HG02623 (cell line): ENCODE results near the gene KCTD16.

Experiments used
- ATAC-seq: cut with Tn5 transposase; IDR thresholded peaks from one replicate; pipeline ENCODE4 v1.9.1; 2021; ENCODE audit warnings: moderate library complexity; ENCODE audit not compliant: unreplicated experiment

KCTD16 gene

DNA sequence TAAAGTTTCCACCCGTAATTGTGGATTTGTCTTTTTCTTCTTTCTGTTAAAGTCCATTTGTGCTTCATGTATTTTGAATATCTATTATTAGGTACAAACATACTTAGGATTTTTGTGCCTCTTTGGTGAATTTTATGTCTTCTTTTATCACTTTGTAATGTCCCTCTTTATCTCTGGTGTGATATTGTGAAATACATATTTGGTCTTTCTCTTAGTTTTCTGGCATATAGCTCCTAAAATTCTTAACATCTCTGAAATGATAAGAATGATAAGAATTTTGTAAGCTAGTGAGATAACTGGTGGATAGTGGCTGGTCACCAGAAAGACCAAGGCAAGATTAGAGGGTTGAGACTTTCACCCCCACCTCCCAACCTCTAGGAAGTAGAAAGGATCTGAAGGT lies 111.1 kb downstream of the KCTD16 start:
- no peak for ATAC-seq

DNA sequence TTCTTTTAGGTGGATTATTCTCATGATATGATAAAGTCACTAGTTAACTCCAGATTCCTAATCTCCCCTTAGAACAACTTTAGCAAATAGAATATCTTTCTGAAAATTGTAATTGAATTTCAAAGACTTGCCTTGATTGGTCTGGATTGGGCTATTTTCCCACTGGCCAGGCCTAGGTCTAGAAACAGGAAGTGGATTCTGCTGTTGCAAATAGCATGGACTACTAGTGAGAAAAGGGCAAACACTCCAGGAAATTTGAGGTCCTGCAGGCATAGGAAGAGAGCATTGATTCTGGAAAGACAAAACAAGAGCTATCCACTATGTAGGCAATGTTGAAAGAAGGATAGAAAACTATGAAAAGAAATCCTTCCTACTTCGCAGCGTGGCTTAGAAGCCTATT lies 113.4 kb downstream of the KCTD16 start:
- no peak for ATAC-seq

DNA sequence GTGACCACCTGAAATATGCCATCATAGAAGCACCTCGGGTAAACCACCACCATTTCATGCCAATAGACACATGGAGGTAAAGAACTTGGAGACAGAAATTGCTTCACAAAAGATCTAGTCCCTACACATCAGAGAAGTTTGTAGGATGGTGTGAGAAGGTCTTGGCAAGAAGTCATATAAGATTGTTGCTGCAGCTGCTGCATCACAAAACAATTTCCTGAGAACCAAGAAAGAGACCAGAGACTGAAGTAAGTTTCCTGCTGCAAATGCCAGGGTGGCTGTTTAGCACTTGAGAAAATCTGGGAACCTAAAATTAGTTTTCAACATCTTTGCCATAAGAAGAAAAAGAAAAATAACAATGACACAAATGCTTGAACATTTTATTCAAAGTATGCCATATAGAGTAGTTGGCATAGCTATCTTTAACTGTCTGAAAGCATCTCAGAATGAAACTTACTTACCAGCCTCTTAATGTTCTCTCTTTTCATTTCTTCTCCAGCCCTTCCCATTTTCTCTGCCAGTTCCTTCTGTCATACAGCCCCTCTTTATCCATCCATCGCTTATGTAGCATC lies 114.3 kb downstream of the KCTD16 start:
- no peak for ATAC-seq

DNA sequence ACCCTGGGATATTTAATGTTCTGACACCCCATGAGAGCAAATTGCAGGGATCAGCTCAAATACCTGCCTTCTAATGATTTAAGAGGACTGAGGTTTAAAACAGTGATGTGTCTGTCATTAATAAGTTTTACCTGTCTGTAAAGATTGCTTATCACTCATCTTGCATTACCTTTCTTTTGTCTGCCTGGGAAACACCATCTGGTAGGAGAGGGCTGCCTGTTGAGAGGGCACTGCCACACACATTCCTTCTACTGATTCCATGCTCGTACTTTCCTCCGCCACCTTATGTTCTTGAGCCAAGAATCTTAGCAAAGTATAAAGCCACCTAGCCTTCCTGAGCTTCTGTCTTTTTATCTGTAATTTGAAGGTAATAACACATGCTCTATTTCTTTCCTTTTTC lies 118.6 kb downstream of the KCTD16 start:
- ATAC-seq, result no peak

DNA sequence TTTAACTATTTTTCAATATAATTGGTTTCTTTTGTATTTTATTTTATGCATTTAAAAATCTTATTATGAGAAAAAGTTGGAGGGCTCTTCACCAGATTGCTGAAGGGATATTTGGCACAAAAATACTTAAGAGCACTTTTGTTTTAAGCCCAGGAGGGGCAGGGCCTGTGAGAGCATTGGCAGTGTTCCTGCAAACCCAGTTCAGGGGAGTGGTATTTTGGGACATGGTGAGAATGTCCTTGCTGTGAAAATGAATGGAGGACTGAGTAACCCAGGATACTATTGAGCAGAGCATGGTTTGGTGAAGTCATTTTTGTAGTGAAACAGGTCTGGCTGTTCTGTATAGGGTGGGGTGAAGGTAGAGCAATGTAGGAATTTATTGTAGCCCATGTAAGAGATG lies 121.4 kb downstream of the KCTD16 start:
- no peak for ATAC-seq

DNA sequence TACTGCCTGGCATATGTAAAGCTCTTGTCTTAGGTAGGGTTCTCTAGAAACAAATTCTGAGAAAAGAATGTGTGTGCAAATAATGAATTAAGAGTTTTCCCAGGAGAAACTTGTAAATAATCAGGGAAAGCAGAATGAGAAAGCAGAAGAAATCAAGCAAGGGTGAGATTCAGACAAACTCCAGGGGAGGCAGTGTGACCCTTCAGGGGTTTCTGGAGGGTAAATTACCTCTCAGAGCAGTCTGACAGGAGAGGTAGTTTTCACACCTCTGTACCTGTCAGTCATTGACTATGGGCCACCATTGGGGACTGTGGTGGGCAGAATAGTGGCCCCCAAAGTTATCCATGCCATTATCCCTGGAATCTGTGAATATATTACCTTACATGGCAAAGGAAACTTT lies 124.6 kb downstream of the KCTD16 start:
- ATAC-seq, result no peak

DNA sequence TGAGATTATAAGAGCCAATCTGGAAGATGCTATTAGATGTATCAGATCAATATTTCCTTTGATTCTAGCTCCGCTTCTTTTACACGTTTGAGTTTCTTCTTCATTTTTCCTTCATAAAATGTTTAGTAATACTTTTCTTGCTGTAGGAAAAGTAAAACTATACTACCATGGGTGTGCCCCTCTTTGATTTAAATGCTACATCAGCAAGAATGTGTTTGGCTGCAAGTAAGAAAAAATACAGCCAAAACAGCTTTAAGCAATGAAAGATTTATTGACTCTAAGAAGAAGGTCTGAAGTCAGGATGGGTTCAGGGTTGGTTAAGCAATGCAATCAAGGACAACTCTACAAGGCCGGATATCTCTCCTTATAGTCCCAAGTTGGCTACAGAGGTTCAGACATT lies 126.4 kb downstream of the KCTD16 start:
- ATAC-seq, result no peak

DNA sequence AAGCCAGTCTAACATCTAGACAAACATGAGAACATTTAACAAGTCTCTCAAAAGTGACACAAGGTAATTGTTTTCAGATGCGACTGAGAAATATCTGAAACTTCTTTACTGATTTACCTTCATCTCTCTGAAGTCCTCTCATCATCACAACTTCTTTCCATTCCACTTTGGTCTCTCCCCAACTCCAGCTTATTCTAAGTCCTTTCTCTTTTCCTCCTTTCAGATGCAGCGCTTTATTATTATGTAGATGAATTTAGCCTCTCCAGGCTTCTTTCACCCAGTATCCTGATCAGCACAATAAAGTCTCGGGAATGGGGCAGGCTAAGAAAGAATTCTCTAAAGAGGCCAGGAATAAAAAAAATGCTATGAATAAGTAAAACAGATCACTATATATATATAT lies 128.0 kb downstream of the KCTD16 start:
- no peak for ATAC-seq

DNA sequence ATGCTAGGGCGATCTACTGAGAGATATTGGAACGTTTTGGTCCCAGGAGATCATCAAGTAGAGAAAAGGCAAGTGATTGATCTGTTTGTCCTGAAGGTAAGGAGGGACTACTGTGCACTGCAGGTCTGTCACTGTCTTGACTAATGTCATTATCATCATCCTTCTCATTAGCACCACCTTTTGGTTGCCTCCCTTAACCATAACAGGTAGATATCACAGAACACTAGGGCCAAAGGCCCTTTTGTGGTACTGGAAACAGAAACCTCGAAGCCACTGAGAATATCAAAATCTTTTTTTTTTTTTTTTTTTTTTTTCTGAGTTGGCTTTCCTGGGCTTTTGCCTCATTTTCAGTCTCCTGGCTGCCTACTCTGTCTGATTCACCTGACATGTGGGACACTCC lies 134.0 kb downstream of the KCTD16 start:
- ATAC-seq, result no peak

DNA sequence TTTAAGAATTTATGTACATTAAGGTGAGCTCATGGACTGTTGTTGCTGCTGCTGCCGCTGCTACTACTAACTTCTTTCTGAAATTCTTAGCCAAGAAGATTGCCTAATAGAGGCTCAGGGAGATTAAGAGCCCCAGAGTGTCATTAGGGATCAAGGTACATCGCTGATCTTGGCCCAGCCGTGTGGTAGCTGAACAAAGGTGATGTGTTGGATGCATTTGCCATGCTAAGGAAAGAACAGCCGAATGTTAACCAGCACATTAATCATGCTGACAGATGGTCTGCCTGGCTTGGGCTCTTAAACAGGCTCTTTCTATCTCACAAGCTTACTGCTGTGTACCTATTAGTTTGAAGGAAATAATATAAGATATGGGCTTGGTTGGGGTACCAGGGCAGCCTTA lies 137.1 kb downstream of the KCTD16 start:
- ATAC-seq, result no peak

DNA sequence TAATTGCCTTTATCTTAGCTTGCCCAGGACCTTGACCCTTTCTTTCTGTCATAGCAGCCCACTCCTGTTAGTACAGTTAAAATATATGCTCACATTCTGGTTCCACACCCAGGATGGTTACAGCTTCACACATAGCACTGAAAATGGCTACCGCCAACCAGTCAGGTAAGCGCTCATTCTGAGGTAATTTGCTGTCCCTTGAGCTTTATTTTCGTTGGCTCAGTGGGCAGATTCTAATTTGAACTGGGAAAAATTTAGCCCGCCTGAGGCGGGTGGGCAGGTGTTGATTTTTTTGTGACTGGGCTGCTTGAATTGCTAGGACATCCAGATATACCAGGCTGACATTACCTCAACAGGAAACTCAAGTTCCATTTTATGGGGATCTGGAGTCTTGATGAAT lies 137.5 kb downstream of the KCTD16 start:
- no peak for ATAC-seq

DNA sequence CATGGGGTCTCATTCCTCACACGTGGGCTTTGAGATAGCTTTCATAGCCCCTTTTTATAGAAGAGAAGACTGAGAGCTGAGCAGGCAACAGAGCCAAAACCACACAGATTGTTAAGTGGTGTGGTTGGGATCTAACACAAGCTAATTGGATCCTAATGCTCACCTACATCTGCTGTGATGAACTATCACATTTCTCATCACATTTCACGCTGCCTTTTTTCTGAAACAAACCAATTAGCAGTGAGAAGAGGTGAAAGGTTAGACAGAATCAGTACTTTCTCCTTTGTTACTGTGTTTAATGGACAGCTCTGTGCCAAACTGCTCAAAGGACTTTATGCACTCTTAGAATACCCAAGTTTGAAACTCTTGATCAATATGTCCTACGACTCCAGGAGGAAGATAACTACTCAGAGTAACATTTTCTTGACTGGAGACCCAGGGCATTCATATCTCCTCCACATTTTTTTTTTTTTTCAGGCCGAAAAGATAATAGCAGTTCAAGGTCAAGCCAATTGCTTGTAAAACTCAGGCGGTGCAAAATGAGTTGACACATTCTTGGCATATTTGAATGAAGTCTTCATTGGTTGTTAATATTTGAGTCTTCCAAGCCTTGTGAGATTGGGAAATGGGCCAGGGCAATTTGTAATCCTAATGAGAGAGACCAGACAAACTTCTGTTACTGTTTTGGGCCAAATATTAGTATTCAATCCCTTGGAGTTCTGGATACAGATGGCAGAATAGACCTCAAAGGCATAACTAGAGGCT lies 138.4 kb downstream of the KCTD16 start:
- no peak for ATAC-seq

DNA sequence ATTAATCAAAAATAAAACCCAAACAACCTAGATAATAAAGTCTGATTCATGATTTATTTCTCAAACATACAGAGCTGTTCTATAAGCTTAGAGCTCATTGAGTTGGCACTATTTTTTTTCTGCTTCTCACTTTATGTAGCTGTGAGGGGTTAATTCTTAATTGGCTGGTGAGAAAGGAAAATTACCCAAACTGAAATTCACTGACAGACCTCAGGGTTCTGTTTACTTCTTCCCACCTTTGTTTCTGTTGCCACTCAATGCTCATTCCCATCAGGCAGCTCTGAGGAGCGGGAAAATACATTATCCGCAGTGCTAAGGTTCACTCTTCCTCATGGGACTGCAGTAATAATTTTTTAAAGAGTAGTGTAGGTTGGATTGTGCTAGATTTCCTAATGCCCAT lies 139.9 kb downstream of the KCTD16 start:
- no peak for ATAC-seq

DNA sequence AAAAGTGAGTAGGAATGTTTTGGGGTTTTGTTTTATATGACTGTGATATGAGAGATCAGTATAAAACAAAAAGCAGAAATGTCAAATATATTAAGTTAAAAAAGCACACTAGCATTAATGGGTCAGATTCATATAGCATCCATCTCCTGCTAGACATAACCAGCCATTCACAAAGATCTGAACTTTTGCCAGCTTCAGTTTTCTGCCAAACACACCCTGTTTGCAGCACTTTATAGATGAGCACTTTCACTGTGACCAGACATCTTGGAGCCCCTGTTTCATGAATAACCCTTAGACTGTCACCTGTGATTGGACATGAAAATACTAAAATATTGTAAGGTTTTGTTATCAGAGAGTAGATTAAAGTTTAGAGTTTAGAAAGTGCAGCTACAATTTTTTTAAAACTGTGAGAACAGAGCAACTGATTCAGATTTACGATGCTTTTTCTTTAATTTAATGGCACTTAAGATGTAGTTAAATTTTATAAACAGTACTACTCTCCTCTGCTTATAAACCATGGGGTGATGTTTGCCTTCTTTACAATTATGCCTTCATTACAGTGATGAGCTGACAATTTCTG lies 142.6 kb downstream of the KCTD16 start:
- no peak for ATAC-seq

DNA sequence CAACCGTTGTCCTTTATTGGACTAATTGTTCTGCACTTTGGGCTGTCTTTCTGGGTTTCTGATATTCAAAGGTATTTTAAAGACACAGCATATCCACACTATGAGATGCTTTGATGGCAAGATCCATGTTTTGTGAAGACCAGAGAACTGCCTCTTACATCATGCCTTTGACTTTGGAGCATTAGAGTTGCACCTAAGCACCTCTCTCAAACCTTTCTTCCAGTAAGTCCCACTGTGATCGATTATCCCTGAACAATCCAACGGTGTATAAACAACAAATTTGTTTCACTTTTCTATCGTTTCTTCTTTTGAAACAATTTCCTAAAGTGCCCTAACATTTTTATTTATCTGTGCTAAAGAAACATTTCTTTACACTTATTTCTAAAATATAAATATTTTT lies 144.4 kb downstream of the KCTD16 start:
- no peak for ATAC-seq

DNA sequence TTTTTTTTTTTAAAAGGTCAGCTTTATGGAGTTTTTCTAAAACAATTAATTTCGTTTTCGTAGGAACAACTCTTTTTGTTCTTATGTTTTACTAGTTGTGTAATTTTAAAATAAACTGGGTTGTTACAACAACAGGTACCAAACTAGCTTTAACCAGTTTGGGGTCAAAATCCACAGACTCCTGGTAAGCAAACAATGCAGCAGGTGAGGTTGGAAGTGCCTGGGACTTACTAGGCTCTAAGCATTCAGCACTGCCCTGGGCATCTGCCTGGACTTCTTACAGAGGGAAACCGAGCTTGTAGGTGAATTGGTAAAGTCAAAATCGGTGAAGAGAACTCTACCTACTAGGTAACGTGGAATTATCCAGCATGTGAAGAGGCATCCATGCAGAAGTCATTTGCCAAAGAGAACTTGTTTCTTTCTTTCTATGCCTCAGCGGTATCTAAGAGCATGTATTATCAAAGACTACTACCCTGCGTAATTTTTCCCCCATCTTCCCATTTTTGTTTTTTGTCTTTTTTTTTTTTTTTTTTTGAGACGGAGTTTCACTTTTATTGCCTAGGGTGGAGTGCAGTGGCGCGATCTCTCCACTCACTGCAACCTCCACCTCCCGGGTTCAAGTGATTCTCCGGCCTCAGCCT lies 145.4 kb downstream of the KCTD16 start:
- no peak for ATAC-seq

DNA sequence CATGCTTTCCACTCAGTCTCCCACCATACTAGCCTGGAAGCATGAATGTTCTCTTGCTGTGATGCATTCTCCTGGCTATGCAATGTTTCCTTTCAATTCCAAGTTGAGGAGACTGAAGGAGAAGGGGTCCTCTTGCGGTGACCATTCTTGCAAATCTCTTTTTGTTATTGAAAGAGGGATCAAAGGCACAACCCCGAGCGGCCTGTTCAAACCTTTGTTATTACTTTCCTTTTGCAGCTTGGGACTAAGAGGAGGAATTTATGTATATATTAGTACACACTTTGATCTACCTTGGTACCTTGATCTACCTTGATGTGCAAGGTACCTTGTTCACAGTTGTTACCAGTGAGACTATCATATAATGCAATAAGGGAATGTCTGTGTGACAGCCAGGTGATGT lies 147.3 kb downstream of the KCTD16 start:
- no peak for ATAC-seq

DNA sequence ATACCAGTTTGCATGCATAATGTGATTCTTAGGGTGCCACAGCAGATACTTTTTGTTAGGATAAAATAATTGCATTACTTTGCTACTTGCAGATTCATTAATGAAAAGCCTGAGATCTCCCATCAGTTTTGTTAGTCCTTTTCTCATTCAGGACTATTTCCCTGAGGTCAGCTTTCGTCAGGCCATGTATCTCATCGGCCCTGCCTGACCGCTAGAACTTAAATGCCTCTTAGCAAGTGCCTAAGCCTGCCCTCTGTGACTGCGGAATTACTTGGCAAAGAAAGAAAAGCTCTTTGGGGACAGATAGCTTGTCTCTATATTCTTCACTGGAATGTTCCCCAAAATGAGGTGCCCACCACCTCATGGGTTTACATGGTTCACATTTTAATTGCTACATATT lies 147.8 kb downstream of the KCTD16 start:
- ATAC-seq, result no peak

DNA sequence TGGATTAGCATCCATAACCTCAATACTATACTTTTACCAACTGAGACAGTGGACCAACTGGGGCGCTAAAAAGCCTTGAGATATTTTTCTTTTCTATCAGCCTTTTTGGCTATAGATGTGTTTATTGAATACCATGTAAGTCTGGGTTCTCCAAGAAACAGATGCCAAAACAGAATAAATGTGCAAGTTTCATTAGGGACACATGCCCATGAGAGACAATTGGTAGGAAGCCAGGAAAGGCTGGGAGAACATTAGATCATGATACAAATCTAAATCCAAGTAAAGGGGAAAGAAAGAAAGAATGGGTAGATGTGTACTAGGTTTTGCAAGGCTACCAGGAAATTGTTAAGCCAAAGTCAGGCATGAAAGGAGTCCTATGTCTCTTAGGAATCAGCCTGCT lies 152.5 kb downstream of the KCTD16 start:
- no peak for ATAC-seq

DNA sequence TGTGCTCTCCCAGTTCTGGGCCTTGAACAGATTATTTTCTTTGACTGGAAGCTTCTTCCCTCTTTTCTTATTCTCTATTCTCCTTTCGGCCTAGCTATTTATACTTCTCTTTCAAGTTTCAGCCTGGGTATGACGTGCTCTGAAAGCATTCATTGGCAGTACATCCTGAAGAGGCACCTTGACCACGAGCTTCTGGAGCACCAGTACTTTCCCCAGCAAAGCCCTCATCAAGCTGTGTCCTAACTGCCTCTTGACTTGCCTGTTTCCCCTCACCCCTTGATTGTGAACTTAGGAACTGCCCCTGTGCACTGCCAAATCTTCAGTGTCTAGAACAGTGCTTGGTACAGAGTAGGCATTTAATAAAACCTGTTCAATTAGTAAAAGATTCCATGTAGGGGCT lies 154.9 kb downstream of the KCTD16 start:
- ATAC-seq, result no peak

DNA sequence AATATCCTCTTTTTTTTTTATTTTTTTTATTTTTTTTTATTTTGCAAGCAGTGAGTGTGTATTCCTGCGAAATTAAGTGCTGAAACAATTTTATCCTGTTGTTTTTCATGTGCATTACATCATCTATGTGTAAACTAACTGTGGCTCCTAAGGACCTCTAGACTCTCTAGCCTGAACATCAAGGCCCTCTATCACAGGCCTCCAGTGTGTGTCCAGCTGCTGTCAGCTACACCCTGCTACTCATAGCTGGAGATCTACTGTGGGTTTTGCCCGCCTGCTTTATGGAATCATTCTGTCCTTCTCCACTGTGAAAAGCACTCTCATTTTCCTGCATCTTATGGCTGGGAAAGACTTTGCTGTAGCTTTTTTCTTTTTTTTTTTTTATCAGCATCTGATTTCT lies 157.8 kb downstream of the KCTD16 start:
- no peak for ATAC-seq

DNA sequence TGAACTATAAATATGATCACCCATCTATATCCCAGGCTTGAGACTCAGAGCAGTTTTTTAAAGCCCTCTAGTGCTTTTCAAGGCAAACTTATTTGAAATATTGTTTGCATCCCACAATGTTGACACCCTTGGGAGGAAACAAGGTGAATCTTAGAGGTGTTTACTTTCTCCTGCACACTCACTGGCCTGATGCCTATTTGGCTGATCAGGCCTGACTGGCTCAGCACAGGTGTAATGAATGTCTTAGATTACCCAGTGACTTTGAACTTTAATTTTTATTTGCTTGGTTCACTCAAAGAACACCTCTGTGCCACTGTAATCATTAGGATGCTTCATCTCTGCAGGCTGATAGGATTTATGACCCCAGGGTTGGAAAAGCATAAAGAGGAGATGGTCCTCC lies 158.3 kb downstream of the KCTD16 start:
- no peak for ATAC-seq
